SK-N-SH treated with all-trans-retinoic acid at 6 μM for 48 hours (cell line): Measurements from ENCODE around the gene PACSIN3.

Experiments
- ATAC-seq: fragments of 200-7000 bp; cut with Tn5 transposase; 3 replicates; pipeline ENCODE4 v1.9.1; 2020; ENCODE audit warnings: mild to moderate bottlenecking, moderate library complexity
- ARNTL ChIP-seq: fragments of 450-650 bp; formaldehyde crosslinking; IDR thresholded peaks from 2 replicates; pipeline ENCODE4 v1.5.0; 2020; ENCODE audit warnings: low read depth, mild to moderate bottlenecking, moderate library complexity, borderline replicate concordance
- BACH2 ChIP-seq: fragments of 250-450 bp; sonication (Bioruptor Pico); IDR thresholded peaks from 2 replicates; pipeline ENCODE4 v1.9.0; 2021; ENCODE audit warnings: mild to moderate bottlenecking, borderline replicate concordance
- CSDC2 ChIP-seq: fragments of 250-450 bp; sonication (Bioruptor Pico); IDR thresholded peaks from 2 replicates; pipeline ENCODE4 v1.5.0; 2020; ENCODE audit warnings: mild to moderate bottlenecking, moderate library complexity
- GLIS3 ChIP-seq: fragments of 250-450 bp; sonication (Bioruptor Pico); IDR thresholded peaks from 2 replicates; pipeline ENCODE4 v1.5.0; 2020; ENCODE audit warnings: mild to moderate bottlenecking, moderate library complexity
- ISL1 ChIP-seq: fragments of 250-450 bp; sonication (Bioruptor Pico); IDR thresholded peaks from 2 replicates; pipeline ENCODE4 v2.1.2; 2022; ENCODE audit warnings: mild to moderate bottlenecking, moderate library complexity
- OSR1 ChIP-seq: fragments of 250-450 bp; sonication (Bioruptor Pico); IDR thresholded peaks from 2 replicates; pipeline ENCODE4 v1.8.0; 2022; ENCODE audit warnings: moderate library complexity, mild to moderate bottlenecking, inconsistent platforms
- PPARA ChIP-seq: fragments of 250-450 bp; sonication (Bioruptor Pico); IDR thresholded peaks from 2 replicates; pipeline ENCODE4 v1.5.0; 2020; ENCODE audit warnings: mild to moderate bottlenecking, borderline replicate concordance
- RARB ChIP-seq: fragments of 250-450 bp; sonication (Bioruptor Pico); IDR thresholded peaks from 2 replicates; pipeline ENCODE4 v1.8.0; 2021; ENCODE audit warnings: mild to moderate bottlenecking, moderate library complexity
- SNAI2 ChIP-seq: fragments of 250-450 bp; sonication (Bioruptor Pico); IDR thresholded peaks from 2 replicates; pipeline ENCODE4 v1.5.0; 2020; ENCODE audit warnings: mild to moderate bottlenecking, moderate library complexity
- TCF4 ChIP-seq: fragments of 250-450 bp; sonication (Bioruptor Pico); IDR thresholded peaks from 2 replicates; pipeline ENCODE4 v1.8.0; 2021; ENCODE audit warnings: mild to moderate bottlenecking, moderate library complexity, borderline replicate concordance
- TOX ChIP-seq: fragments of 250-450 bp; sonication (Bioruptor Pico); IDR thresholded peaks from 2 replicates; pipeline ENCODE4 v1.8.0; 2021; ENCODE audit warnings: mild to moderate bottlenecking, moderate library complexity, borderline replicate concordance
- ZC3H10 ChIP-seq: fragments of 250-450 bp; sonication (Bioruptor Pico); IDR thresholded peaks from 2 replicates; pipeline ENCODE4 v1.5.1; 2021; ENCODE audit warnings: mild to moderate bottlenecking, moderate library complexity
- ZFP30 ChIP-seq: fragments of 450-650 bp; formaldehyde crosslinking; IDR thresholded peaks from 2 replicates; pipeline ENCODE4 v1.5.0; 2022; ENCODE audit warnings: mild to moderate bottlenecking, moderate library complexity
- ZNF565 ChIP-seq: fragments of 450-650 bp; formaldehyde crosslinking; conservative IDR thresholded peaks from 2 replicates; pipeline ENCODE4 v1.5.0; 2020; ENCODE audit warnings: low read depth, mild to moderate bottlenecking, moderate library complexity
- ZNF70 ChIP-seq: fragments of 450-650 bp; formaldehyde crosslinking; IDR thresholded peaks from 2 replicates; pipeline ENCODE4 v1.5.0; 2020; ENCODE audit warnings: mild to moderate bottlenecking, moderate library complexity
- ZNF8 ChIP-seq: fragments of 450-650 bp; formaldehyde crosslinking; IDR thresholded peaks from 2 replicates; pipeline ENCODE4 v1.5.0; 2020; ENCODE audit warnings: mild to moderate bottlenecking, moderate library complexity
- TF ChIP-seq, protein P1 (sequence below): fragments of 250-450 bp; sonication (Bioruptor Pico); IDR thresholded peaks from 2 replicates; pipeline ENCODE4 v1.8.0; 2021; ENCODE audit warnings: low read depth, mild to moderate bottlenecking, moderate library complexity, borderline replicate concordance
- TF ChIP-seq, protein P2 (sequence below): fragments of 250-450 bp; sonication (Bioruptor Pico); IDR thresholded peaks from 2 replicates; pipeline ENCODE4 v1.5.1; 2021; ENCODE audit warnings: mild to moderate bottlenecking, moderate library complexity
- TF ChIP-seq, protein P3 (sequence below): fragments of 250-450 bp; sonication (Bioruptor Pico); IDR thresholded peaks from 2 replicates; pipeline ENCODE4 v1.8.0; 2020; ENCODE audit warnings: mild to moderate bottlenecking, moderate library complexity, borderline replicate concordance
- TF ChIP-seq, protein P4 (sequence below): fragments of 250-450 bp; sonication (Bioruptor Pico); IDR thresholded peaks from 2 replicates; pipeline ENCODE4 v1.5.0; 2020; ENCODE audit warnings: mild to moderate bottlenecking, moderate library complexity
- TF ChIP-seq, protein P5 (sequence below): fragments of 250-450 bp; sonication (Bioruptor Pico); IDR thresholded peaks from 2 replicates; pipeline ENCODE4 v1.5.1; 2020; ENCODE audit warnings: low read depth, mild to moderate bottlenecking, moderate library complexity

Gene PACSIN3

DNA sequence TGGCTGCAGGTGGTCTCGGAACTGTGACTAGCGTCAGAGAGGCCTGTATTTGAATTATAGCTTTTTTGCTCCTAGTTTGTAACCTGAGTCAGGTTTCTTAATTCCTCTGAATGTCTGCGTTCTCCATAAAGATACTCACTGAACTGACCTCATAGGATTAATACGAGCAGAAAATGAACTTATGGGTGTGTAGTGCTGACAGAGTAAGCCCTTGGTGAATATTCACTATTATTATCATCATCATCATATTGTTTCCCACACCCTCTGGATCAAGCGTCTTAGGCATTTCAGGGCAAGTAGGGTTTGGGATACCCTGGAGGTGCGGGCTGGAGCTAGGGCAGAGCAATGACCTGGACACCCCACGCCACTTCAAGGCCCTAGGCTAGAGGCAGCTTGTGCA, 38.6 kb downstream of the PACSIN3 start:
- ATAC-seq, result no peak

DNA sequence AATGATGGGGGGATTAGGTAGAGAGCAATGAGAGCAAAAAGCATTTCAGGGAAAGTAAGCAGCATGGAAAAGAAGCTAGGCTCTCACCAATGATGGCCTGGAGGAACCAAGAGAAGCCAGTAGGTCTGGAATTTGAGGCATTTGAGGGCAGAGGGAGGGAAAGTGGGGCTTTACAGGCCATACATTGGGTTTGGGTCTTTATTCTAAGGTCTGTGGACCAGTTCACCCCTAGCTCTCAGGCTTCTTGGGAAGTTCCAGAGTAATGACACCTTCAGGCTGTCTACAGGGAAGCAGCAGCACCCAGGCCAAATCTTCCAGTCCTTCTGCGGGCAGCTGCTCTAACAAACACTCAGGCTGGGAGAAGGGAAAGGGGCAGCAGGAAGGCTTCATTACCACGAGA, 39.0 kb downstream of the PACSIN3 start:
- ATAC-seq, result no peak
- TF ChIP-seq ISL1 (CRISPR knock-in tag) (no peak), GLIS3 (CRISPR knock-in tag) (no peak), CSDC2 (CRISPR knock-in tag) (no peak), OSR1 (CRISPR knock-in tag) (no peak), ZNF8 (CRISPR knock-in tag) (no peak), BACH2 (CRISPR knock-in tag) (no peak), RARB (CRISPR knock-in tag) (no peak), ZFP30 (no peak), ZNF565 (CRISPR knock-in tag) (no peak), SNAI2 (no peak), ZNF70 (CRISPR knock-in tag) (no peak), ZC3H10 (no peak), TOX (CRISPR knock-in tag) (no peak), ARNTL (CRISPR knock-in tag) (no peak), PPARA (CRISPR knock-in tag) (no peak)
- TF ChIP-seq, protein P1, sequence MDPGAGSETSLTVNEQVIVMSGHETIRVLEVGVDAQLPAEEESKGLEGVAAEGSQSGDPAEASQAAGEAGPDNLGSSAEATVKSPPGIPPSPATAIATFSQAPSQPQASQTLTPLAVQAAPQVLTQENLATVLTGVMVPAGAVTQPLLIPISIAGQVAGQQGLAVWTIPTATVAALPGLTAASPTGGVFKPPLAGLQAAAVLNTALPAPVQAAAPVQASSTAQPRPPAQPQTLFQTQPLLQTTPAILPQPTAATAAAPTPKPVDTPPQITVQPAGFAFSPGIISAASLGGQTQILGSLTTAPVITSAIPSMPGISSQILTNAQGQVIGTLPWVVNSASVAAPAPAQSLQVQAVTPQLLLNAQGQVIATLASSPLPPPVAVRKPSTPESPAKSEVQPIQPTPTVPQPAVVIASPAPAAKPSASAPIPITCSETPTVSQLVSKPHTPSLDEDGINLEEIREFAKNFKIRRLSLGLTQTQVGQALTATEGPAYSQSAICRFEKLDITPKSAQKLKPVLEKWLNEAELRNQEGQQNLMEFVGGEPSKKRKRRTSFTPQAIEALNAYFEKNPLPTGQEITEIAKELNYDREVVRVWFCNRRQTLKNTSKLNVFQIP (CRISPR knock-in tag), result no peak
- TF ChIP-seq, protein P2, sequence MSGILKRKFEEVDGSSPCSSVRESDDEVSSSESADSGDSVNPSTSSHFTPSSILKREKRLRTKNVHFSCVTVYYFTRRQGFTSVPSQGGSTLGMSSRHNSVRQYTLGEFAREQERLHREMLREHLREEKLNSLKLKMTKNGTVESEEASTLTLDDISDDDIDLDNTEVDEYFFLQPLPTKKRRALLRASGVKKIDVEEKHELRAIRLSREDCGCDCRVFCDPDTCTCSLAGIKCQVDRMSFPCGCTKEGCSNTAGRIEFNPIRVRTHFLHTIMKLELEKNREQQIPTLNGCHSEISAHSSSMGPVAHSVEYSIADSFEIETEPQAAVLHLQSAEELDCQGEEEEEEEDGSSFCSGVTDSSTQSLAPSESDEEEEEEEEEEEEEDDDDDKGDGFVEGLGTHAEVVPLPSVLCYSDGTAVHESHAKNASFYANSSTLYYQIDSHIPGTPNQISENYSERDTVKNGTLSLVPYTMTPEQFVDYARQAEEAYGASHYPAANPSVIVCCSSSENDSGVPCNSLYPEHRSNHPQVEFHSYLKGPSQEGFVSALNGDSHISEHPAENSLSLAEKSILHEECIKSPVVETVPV (CRISPR knock-in tag), result no peak
- TF ChIP-seq, protein P3, sequence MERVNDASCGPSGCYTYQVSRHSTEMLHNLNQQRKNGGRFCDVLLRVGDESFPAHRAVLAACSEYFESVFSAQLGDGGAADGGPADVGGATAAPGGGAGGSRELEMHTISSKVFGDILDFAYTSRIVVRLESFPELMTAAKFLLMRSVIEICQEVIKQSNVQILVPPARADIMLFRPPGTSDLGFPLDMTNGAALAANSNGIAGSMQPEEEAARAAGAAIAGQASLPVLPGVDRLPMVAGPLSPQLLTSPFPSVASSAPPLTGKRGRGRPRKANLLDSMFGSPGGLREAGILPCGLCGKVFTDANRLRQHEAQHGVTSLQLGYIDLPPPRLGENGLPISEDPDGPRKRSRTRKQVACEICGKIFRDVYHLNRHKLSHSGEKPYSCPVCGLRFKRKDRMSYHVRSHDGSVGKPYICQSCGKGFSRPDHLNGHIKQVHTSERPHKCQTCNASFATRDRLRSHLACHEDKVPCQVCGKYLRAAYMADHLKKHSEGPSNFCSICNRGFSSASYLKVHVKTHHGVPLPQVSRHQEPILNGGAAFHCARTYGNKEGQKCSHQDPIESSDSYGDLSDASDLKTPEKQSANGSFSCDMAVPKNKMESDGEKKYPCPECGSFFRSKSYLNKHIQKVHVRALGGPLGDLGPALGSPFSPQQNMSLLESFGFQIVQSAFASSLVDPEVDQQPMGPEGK, result no peak
- TF ChIP-seq, protein P4, sequence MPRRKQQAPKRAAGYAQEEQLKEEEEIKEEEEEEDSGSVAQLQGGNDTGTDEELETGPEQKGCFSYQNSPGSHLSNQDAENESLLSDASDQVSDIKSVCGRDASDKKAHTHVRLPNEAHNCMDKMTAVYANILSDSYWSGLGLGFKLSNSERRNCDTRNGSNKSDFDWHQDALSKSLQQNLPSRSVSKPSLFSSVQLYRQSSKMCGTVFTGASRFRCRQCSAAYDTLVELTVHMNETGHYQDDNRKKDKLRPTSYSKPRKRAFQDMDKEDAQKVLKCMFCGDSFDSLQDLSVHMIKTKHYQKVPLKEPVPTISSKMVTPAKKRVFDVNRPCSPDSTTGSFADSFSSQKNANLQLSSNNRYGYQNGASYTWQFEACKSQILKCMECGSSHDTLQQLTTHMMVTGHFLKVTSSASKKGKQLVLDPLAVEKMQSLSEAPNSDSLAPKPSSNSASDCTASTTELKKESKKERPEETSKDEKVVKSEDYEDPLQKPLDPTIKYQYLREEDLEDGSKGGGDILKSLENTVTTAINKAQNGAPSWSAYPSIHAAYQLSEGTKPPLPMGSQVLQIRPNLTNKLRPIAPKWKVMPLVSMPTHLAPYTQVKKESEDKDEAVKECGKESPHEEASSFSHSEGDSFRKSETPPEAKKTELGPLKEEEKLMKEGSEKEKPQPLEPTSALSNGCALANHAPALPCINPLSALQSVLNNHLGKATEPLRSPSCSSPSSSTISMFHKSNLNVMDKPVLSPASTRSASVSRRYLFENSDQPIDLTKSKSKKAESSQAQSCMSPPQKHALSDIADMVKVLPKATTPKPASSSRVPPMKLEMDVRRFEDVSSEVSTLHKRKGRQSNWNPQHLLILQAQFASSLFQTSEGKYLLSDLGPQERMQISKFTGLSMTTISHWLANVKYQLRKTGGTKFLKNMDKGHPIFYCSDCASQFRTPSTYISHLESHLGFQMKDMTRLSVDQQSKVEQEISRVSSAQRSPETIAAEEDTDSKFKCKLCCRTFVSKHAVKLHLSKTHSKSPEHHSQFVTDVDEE (CRISPR knock-in tag), result no peak
- TF ChIP-seq, protein P5, sequence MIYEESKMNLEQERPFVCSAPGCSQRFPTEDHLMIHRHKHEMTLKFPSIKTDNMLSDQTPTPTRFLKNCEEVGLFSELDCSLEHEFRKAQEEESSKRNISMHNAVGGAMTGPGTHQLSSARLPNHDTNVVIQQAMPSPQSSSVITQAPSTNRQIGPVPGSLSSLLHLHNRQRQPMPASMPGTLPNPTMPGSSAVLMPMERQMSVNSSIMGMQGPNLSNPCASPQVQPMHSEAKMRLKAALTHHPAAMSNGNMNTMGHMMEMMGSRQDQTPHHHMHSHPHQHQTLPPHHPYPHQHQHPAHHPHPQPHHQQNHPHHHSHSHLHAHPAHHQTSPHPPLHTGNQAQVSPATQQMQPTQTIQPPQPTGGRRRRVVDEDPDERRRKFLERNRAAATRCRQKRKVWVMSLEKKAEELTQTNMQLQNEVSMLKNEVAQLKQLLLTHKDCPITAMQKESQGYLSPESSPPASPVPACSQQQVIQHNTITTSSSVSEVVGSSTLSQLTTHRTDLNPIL (CRISPR knock-in tag), result no peak
- TF ChIP-seq, all 23 proteins: peak for 0

More for the DNA sequence above, 38.6 kb downstream of the PACSIN3 start:
- no peak for TF ChIP-seq ZNF565 (CRISPR knock-in tag)
- no peak for TF ChIP-seq ZNF70 (CRISPR knock-in tag)
- no peak for TF ChIP-seq ARNTL (CRISPR knock-in tag)
- TF ChIP-seq ZFP30, result no peak
- no peak for TF ChIP-seq TCF4 (CRISPR knock-in tag)
- TF ChIP-seq ZC3H10, result no peak
- TF ChIP-seq RARB (CRISPR knock-in tag), result no peak
- no peak for TF ChIP-seq OSR1 (CRISPR knock-in tag)
- TF ChIP-seq SNAI2, result no peak
- no peak for TF ChIP-seq BACH2 (CRISPR knock-in tag)

DNA sequence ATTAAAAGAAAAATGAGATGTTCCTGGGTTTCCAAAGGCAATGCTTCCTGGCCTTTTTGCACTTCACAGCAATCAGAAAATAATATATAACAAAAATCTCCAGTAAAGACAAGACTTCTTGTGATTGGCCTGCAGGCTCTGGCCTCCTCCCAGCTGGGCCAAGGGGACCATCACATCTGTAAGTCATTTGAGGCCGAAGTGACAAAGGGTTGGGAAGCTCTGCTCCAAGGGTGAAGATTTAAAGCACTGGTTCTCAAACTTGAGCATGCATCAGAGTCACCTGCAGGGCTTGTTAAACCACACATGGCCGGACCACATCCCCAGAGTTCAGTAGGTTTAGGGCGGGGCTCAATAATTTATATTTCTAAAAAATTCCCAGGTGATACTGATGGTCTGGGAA, 41.7 kb downstream of the PACSIN3 start:
- no peak for ATAC-seq
- no peak for TF ChIP-seq TOX (CRISPR knock-in tag)
- TF ChIP-seq, protein P1 (CRISPR knock-in tag), result no peak
- TF ChIP-seq GLIS3 (CRISPR knock-in tag), result no peak
- TF ChIP-seq TCF4 (CRISPR knock-in tag), result no peak
- no peak for TF ChIP-seq ARNTL (CRISPR knock-in tag)
- TF ChIP-seq, protein P2 (CRISPR knock-in tag), result no peak
- TF ChIP-seq, protein P4 (CRISPR knock-in tag), result no peak
- TF ChIP-seq OSR1 (CRISPR knock-in tag), result no peak
- no peak for TF ChIP-seq ISL1 (CRISPR knock-in tag)
